Gastrocnemius medialis (tissue), 4 donors: Measurements from ENCODE around the gene IGF2BP3.

Experiments used
- CTCF ChIP-seq, 5 experiments: fragments of 450-650 bp in 3 of 5; fragments of 200-600 bp in 2 of 5; sonication (generic) in 2 of 5; IDR thresholded peaks in 4 of 5; conservative IDR thresholded peaks in 1 of 5; 1 replicate in 4 of 5; 2 replicates in 1 of 5; pipeline ENCODE4 v1.5.1; 2016 to 2019; ENCODE audit warnings: antibody characterized with exemption in 5 of 5, mild to moderate bottlenecking in 3 of 5, moderate library complexity in 3 of 5
- POLR2A ChIP-seq, 2 donors: fragments of 450-650 bp; IDR thresholded peaks; one replicate each; pipeline ENCODE4 v1.6.1; 2017; ENCODE audit warnings: antibody characterized with exemption in 2 of 2, mild to moderate bottlenecking in 2 of 2, moderate library complexity in 2 of 2

- TF ChIP-seq CTCF (IDR thresholded peaks at IDR 0.05 in 4 of 5, conservative IDR thresholded peaks at IDR 0.05 in 1 of 5), result no peak
- TF ChIP-seq POLR2A (IDR thresholded peaks at IDR 0.05), result no peak
These were observed 135.7 kb downstream of the IGF2BP3 start for GRCh38 chr7:23334482-23335056.
